HL-60 (cell line): ENCODE results near the gene CPSF4.

Experiments used
- CTCF ChIP-seq: IDR thresholded peaks from one replicate; pipeline ENCODE4 v1.5.1; 2011; ENCODE audit warnings: low read length, control low read depth, inconsistent platforms; ENCODE audit not compliant: insufficient read depth
- GABPA ChIP-seq: IDR thresholded peaks from 2 replicates; pipeline ENCODE4 v1.6.1; 2012; ENCODE audit warnings: low read depth
- REST ChIP-seq: IDR thresholded peaks from 2 replicates; pipeline ENCODE4 v1.6.1; 2012; ENCODE audit warnings: low read depth; ENCODE audit not compliant: insufficient replicate concordance
- SPI1 ChIP-seq: IDR thresholded peaks from 2 replicates; pipeline ENCODE4 v1.6.1; 2012; ENCODE audit warnings: low read depth, mild to moderate bottlenecking, borderline replicate concordance

DNA sequence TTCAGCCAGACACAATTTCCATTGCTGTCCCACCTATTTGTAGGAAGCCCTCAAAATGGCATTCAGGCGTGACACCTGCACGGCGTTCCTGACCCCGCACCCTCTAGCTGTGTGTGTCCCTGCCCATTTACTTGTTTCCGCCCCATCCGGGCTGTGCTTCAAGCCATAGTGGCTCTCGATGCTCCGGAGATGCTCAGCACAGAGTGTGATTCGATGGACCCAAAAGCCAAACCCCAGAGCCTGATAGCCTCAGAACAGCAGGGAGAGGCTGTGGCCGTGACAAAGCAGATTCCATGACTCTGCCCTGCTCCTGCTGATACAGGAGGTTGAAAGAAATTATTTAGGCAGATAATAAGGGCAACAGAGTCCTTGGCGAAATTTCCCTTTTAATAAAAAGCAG lies 16.6 kb upstream of the CPSF4 start:
- TF ChIP-seq CTCF = no peak
- TF ChIP-seq SPI1 = no peak
- TF ChIP-seq GABPA = no peak
- TF ChIP-seq REST = no peak
